Stimulated activated CD4-positive, alpha-beta T cell treated with anti-CD3 and anti-CD28 coated beads, Interleukin-4, amount 100 ng/mL, for 24 hours (primary cell): ENCODE measurements around the gene FBXO7.

Experiments used
- DNase-seq: peaks from one replicate; pipeline ENCODE4 v3.0.0-alpha.2; 2020

FBXO7 gene

GRCh38 chr22:32492111-32492510, 17.5 kb downstream of the FBXO7 start:
- DNase-seq: no peak

GRCh38 chr22:32493551-32493950, 18.9 kb downstream of the FBXO7 start:
- DNase-seq: no peak

- DNase-seq: no peak
These were observed 20.4 kb downstream of the FBXO7 start for GRCh38 chr22:32494971-32495370.

GRCh38 chr22:32499666-32500065, 25.1 kb downstream of the FBXO7 start:
- DNase-seq: no peak

GRCh38 chr22:32501836-32502752, 27.5 kb downstream of the FBXO7 start:
- no peak for DNase-seq

- no peak for DNase-seq
These were observed 34.4 kb downstream of the FBXO7 start for GRCh38 chr22:32509045-32509444.

GRCh38 chr22:32511274-32511673, 36.7 kb downstream of the FBXO7 start:
- no peak for DNase-seq

GRCh38 chr22:32511776-32512175, 37.2 kb downstream of the FBXO7 start:
- DNase-seq: no peak

GRCh38 chr22:32512267-32512982, 37.8 kb downstream of the FBXO7 start:
- DNase-seq: no peak

GRCh38 chr22:32515084-32515483, 40.5 kb downstream of the FBXO7 start:
- no peak for DNase-seq

- no peak for DNase-seq
These were observed 42.9 kb downstream of the FBXO7 start for GRCh38 chr22:32517488-32517887.

- DNase-seq: no peak
These were observed 43.3 kb downstream of the FBXO7 start for GRCh38 chr22:32517921-32518320.

- no peak for DNase-seq
These were observed 43.8 kb downstream of the FBXO7 start for GRCh38 chr22:32518381-32518780.

- no peak for DNase-seq
These were observed 44.2 kb downstream of the FBXO7 start for GRCh38 chr22:32518848-32519247.

- no peak for DNase-seq
These were observed 46.0 kb downstream of the FBXO7 start for GRCh38 chr22:32520612-32521011.

- DNase-seq: no peak
These were observed 47.6 kb downstream of the FBXO7 start for GRCh38 chr22:32522237-32522636.

- DNase-seq: no peak
These were observed 53.1 kb downstream of the FBXO7 start for GRCh38 chr22:32527756-32528155.

GRCh38 chr22:32528316-32528715, 53.7 kb downstream of the FBXO7 start:
- no peak for DNase-seq

GRCh38 chr22:32528984-32529982, 54.7 kb downstream of the FBXO7 start:
- DNase-seq: peak; percentile 71

GRCh38 chr22:32531228-32531627, 56.6 kb downstream of the FBXO7 start:
- no peak for DNase-seq

GRCh38 chr22:32531931-32532819, 57.6 kb downstream of the FBXO7 start:
- DNase-seq: no peak

GRCh38 chr22:32532820-32533128, 58.2 kb downstream of the FBXO7 start:
- DNase-seq: no peak
